Endothelial cell of umbilical vein (primary cell): ENCODE results near the gene TSC22D1. TPM values are rescaled to one million over a fixed set of nuclear protein-coding genes. Genes with fewer than 3 reads are reported as not detected.

Experiments
- BruUV-seq: library from RNA; stranded (reverse); fragments of 400-500 nt; replicated peaks from 2 replicates; lab custom pipeline; 2021; lab: Mats Ljungman, UMichigan
- CTCF ChIA-PET: fragments of 300-600, 350-600 bp; sonication (Branson Sonifier 250); formaldehyde crosslinking; loops from one replicate; lab custom pipeline; 2021; ENCODE audit warnings: antibody characterized with exemption, inconsistent platforms; lab: Charles Lee
- POLR2A ChIA-PET: fragments of 300-600, 350-600 bp; sonication (Branson Sonifier 250); formaldehyde crosslinking; loops from one replicate; lab custom pipeline; 2021; ENCODE audit warnings: antibody characterized with exemption, inconsistent platforms; lab: Charles Lee
- DNase-seq: peaks from one replicate; pipeline ENCODE4 v3.0.0-alpha.2; 2011; ENCODE audit warnings: low read depth, low spot score
- FAIRE-seq: peaks from 2 replicates; lab custom pipeline; 2011; peaks lifted over from hg19 to GRCh38; lab: Jason Lieb, UNC
- H2AFZ ChIP-seq: 2 replicates; pipeline ENCODE4 v1.6.0; 2012; ENCODE audit warnings: low read depth, low read length, control low read depth, inconsistent platforms
- H3K27ac ChIP-seq: 2 replicates; pipeline ENCODE4 v1.5.1; 2011; ENCODE audit warnings: low read depth, mild to moderate bottlenecking, control low read depth, low read length, moderate library complexity; ENCODE audit not compliant: insufficient read depth
- H3K27me3 ChIP-seq, 2 experiments: 2 replicates each; pipeline versions ENCODE4 v1.6.0 to v1.6.1; 2011; ENCODE audit warnings: low read length in 2 of 2, mixed read lengths in 1 of 2; ENCODE audit not compliant: control insufficient read depth in 2 of 2, insufficient read depth in 2 of 2
- H3K36me3 ChIP-seq, 2 experiments: 2 replicates in 1 of 2; 3 replicates in 1 of 2; pipeline ENCODE4 v1.5.1; 2011; ENCODE audit warnings: low read length in 2 of 2, mild to moderate bottlenecking in 1 of 2, moderate library complexity in 1 of 2; ENCODE audit not compliant: control insufficient read depth in 2 of 2, insufficient read depth in 2 of 2; ENCODE audit errors: extremely low read depth in 1 of 2
- H3K4me1 ChIP-seq: 3 replicates; pipeline ENCODE4 v1.5.1; 2011; ENCODE audit warnings: mild to moderate bottlenecking, low read length; ENCODE audit not compliant: control insufficient read depth, insufficient read depth; ENCODE audit errors: extremely low read depth
- H3K4me2 ChIP-seq: 2 replicates; pipeline ENCODE4 v1.6.1; 2011; ENCODE audit warnings: low read length, control low read depth, mixed read lengths; ENCODE audit not compliant: insufficient read depth
- H3K4me3 ChIP-seq, 3 experiments: fragments of 200-600 bp in 1 of 3; sonication (generic), shearing (Covaris generic) in 1 of 3; replicated peaks in 1 of 3; 2 replicates each; pipeline ENCODE4 v1.5.1; 2011 to 2016; ENCODE audit warnings: control low read depth in 3 of 3, low read length in 3 of 3, mild to moderate bottlenecking in 2 of 3, inconsistent platforms in 1 of 3, low read depth in 1 of 3, moderate library complexity in 1 of 3; ENCODE audit not compliant: insufficient read depth in 1 of 3
- H3K79me2 ChIP-seq: 2 replicates; pipeline ENCODE4 v1.6.0; 2012; ENCODE audit warnings: low read length, inconsistent platforms; ENCODE audit not compliant: control insufficient read depth, insufficient read depth
- H3K9ac ChIP-seq: replicated peaks from 2 replicates; pipeline ENCODE3; 2011; ENCODE audit warnings: low read length, control low read depth; ENCODE audit not compliant: insufficient read depth; ENCODE audit errors: extremely low read depth
- H3K9me1 ChIP-seq: replicated peaks from 3 replicates; pipeline ENCODE4 v1.6.0; 2011; ENCODE audit warnings: mild to moderate bottlenecking, low read length; ENCODE audit not compliant: control insufficient read depth, insufficient read depth; ENCODE audit errors: extremely low read depth
- H3K9me3 ChIP-seq: replicated peaks from 2 replicates; pipeline ENCODE4 v1.5.1; 2012; ENCODE audit warnings: low read length, inconsistent platforms; ENCODE audit not compliant: control insufficient read depth, insufficient read depth
- H4K20me1 ChIP-seq: replicated peaks from 2 replicates; pipeline ENCODE3; 2011; ENCODE audit warnings: mild to moderate bottlenecking, low read length; ENCODE audit not compliant: control insufficient read depth, insufficient read depth; ENCODE audit errors: extremely low read depth
- EZH2 ChIP-seq: IDR thresholded peaks from 2 replicates; pipeline ENCODE4 v1.6.1; 2012; ENCODE audit warnings: borderline replicate concordance, low read depth, mild to moderate bottlenecking, moderate library complexity, low read length, inconsistent platforms; ENCODE audit not compliant: severe bottlenecking
- FOS ChIP-seq: IDR thresholded peaks from 2 replicates; pipeline ENCODE4 v1.6.1; 2011; ENCODE audit warnings: mild to moderate bottlenecking, low read length, moderate library complexity, borderline replicate concordance; ENCODE audit not compliant: insufficient read depth
- GATA2 ChIP-seq: IDR thresholded peaks from 2 replicates; pipeline ENCODE4 v1.7.0; 2011; ENCODE audit warnings: low read depth, mild to moderate bottlenecking, moderate library complexity, mixed read lengths, low read length; ENCODE audit not compliant: insufficient read length, insufficient read depth
- JUN ChIP-seq: IDR thresholded peaks from 2 replicates; pipeline ENCODE4 v1.6.1; 2011; ENCODE audit warnings: borderline replicate concordance, low read depth; ENCODE audit not compliant: insufficient read length, insufficient read depth
- MAX ChIP-seq: IDR thresholded peaks from 2 replicates; pipeline ENCODE4 v1.6.1; 2011; ENCODE audit not compliant: insufficient read depth, insufficient read length
- MYC ChIP-seq: IDR thresholded peaks from one replicate; pipeline ENCODE4 v1.6.1; 2011; ENCODE audit warnings: mild to moderate bottlenecking, low read depth, low read length
- POLR2A ChIP-seq: IDR thresholded peaks from 2 replicates; pipeline ENCODE4 v1.6.1; 2012; ENCODE audit warnings: low read depth, mild to moderate bottlenecking, control low read depth, low read length
- POLR2AphosphoS5 ChIP-seq: IDR thresholded peaks from 2 replicates; pipeline ENCODE4 v1.6.1; 2012; ENCODE audit warnings: low read depth, mild to moderate bottlenecking, control low read depth, low read length, moderate library complexity; ENCODE audit not compliant: insufficient read depth
- dilution Hi-C: fragments of 300-500 bp; cut with MboI; formaldehyde crosslinking; loops from one replicate; pipeline ENCODE4 v1.15.0; 2019; ENCODE audit warnings: low sequenced_read_pairs; ENCODE audit not compliant: extremely low pct_ligation_motif_present
- intact Hi-C: fragments of 100-400 bp; cut with micrococcal nuclease; formaldehyde crosslinking; loops from one replicate; pipeline ENCODE4 v1.10.0; 2022
- polyA plus RNA-seq, 4 experiments: library from polyadenylated mRNA; depleted of rRNA in 3 of 4; stranded (reverse) in 3 of 4; unstranded in 1 of 4; fragments of >200 nt; gene quantifications; 2 replicates each; pipeline versions ENCODE4 v1.2.1 to v1.2.3, GENCODE V29; 2011 to 2012; ENCODE audit warnings: missing spikeins in 1 of 4
- total RNA-seq: library from RNA; stranded (reverse); gene quantifications from 2 replicates; pipeline ENCODE4 v1.2.3, GENCODE V29; 2021

TSC22D1 gene
- total and polyA plus RNA-seq, 2 donors (not counting 3 experiments of a cell fraction or from before 2014, with no cell fraction given): 47.7 to 51.8 TPM

GRCh38 chr13:44578067-44578400 is 1.9 kb upstream of the TSC22D1 start:
- dilution Hi-C loops: no loop called here
- peak overlapping the region; percentile 41 to 72 (median 65) for H3K4me3 ChIP-seq
- H3K9me3 ChIP-seq: no peaks in the 10 kb centered on the region
- H3K9ac ChIP-seq: peak overlapping the region; percentile 89
- H3K79me2 ChIP-seq: peaks cover 32% of the 10 kb centered on the region
- FAIRE-seq (peak; percentile 64), DNase-seq (no peak)
- peak overlapping the region; percentile 67 for H2AFZ ChIP-seq
- H4K20me1 ChIP-seq: no peaks in the 10 kb centered on the region
- peak overlapping the region; percentile 91 for H3K27ac ChIP-seq
- H3K4me2 ChIP-seq: peak overlapping the region; percentile 67
- H3K9me1 ChIP-seq: no peaks in the 10 kb centered on the region
- POLR2A ChIA-PET: no interaction called here
- no peaks in the 10 kb centered on the region for H3K27me3 ChIP-seq
- TSS peak; percentile 71 for BruUV-seq
- CTCF ChIA-PET: no interaction called here
- no peak for TF ChIP-seq EZH2
- no peak for TF ChIP-seq GATA2
- TF ChIP-seq JUN: no peak
- no peak for TF ChIP-seq POLR2AphosphoS5
- no peak for TF ChIP-seq MYC
- no peak for TF ChIP-seq POLR2A
- no peak for TF ChIP-seq MAX
- no peak for TF ChIP-seq FOS
- intact Hi-C loops: loop anchor here (5.0 kb wide), 4 partner anchors 224 to 436 kb away; no protein-coding TSS in a partner anchor
- H3K36me3 ChIP-seq: peaks cover 0 to 3% of the 10 kb centered on the region in 2 experiments
- H3K4me1 ChIP-seq: peaks cover 33% of the 10 kb centered on the region
